Psoas muscle (tissue), 8 donors: ENCODE results near the gene PCDH12. TPM values are rescaled to one million over a fixed set of nuclear protein-coding genes. Genes with fewer than 3 reads are reported as not detected.

Experiments used
- ATAC-seq, 4 donors: fragments of 200-7000 bp; cut with Tn5 transposase; one replicate each; pipeline ENCODE4 v1.9.1; 2020; ENCODE audit warnings: moderate library complexity in 3 of 4, mild to moderate bottlenecking in 2 of 4
- DNase-seq, 2 donors: peaks; one replicate each; pipeline ENCODE4 v3.0.0-alpha.2; 2020
- H3K27ac ChIP-seq: fragments of 200-600 bp; one replicate; pipeline ENCODE4 v1.8.0; 2022
- H3K27me3 ChIP-seq, 3 donors: fragments of 200-600 bp in 1 of 3; one replicate each; pipeline versions ENCODE4 v1.6.1 to v1.8.0; 2013 to 2022; ENCODE audit warnings: low read length in 2 of 3, mild to moderate bottlenecking in 2 of 3, moderate library complexity in 1 of 3; ENCODE audit not compliant: insufficient read depth in 3 of 3
- H3K36me3 ChIP-seq, 2 donors: fragments of 200-600 bp in 1 of 2; one replicate each; pipeline versions ENCODE4 v1.6.1 to v1.8.0; 2013 to 2022; ENCODE audit warnings: low read depth in 1 of 2, mild to moderate bottlenecking in 1 of 2, moderate library complexity in 1 of 2; ENCODE audit not compliant: insufficient read depth in 1 of 2
- H3K4me1 ChIP-seq: fragments of 200-600 bp; one replicate; pipeline ENCODE4 v1.8.0; 2022
- H3K4me3 ChIP-seq: fragments of 200-600 bp; one replicate; pipeline ENCODE4 v1.8.0; 2022; ENCODE audit warnings: mild to moderate bottlenecking
- H3K9me3 ChIP-seq: fragments of 200-600 bp; one replicate; pipeline ENCODE4 v1.8.0; 2022
- CTCF ChIP-seq: fragments of 200-600 bp; IDR thresholded peaks from one replicate; pipeline ENCODE4 v1.8.0; 2022; ENCODE audit warnings: antibody characterized with exemption
- WGBS, 3 donors: extraction: QIAGEN DNeasy Blood & Tissue Kit; methylation state at CpG; one replicate each; pipeline versions ENCODE4 v1.1.6 to v1.1.7; 2013; 5-methylcytosine and 5-hydroxymethylcytosine counted together
- intact Hi-C, 2 donors: fragments of 100-400 bp; cut with DNase I; formaldehyde crosslinking; loops; one replicate each; pipeline versions ENCODE4 v1.11.0 to v1.14.2; 2022
- polyA plus RNA-seq, 3 donors: library from polyadenylated mRNA; stranded (reverse); fragments of 200-250 nt; gene quantifications; one replicate each; pipeline ENCODE4 v1.2.3, GENCODE V29; 2013
- total RNA-seq, 4 donors: library from RNA; stranded (reverse); fragmentation: NEBNext Ultra II Directional in 2 of 4; extraction: Animal tissue kit (Norgen Biotek cat#: 25700) in 2 of 4; gene quantifications; one replicate each; pipeline versions ENCODE4 v1.2.1 to v1.2.4, GENCODE V29; 2021 to 2023
- donor health status: healthy with polysubstance abuse.
- donor health status: DM: no; HTN: no; CAD: no; lungs with moderate emphysema.
- donor health status: Bipolar disorder and iron deficiency.
- donor health status: healthy.
- donor health status: DM: yes; HTN: yes; CAD: no.
- donor health status: DM: no; HTN: no; CAD: no.
- donor health status: DM: no; HTN: no; CAD: no.
- donor health status: DM: yes; HTN: yes; CAD: no.

Gene PCDH12
- total and polyA plus RNA-seq, 7 donors: 1.4 to 6.0 (median 2.7) TPM

GRCh38 chr5:141969783-141970771 lies 12.1 kb upstream of the PCDH12 start:
- Histone ChIP-seq H3K4me3 (peak overlapping the region; percentile 87), H3K4me1 (peaks cover 27% of the 10 kb centered on the region), H3K9me3 (no peaks in the 10 kb centered on the region), H3K36me3 (peaks cover 6 to 39% of the 10 kb centered on the region in 2 donors), H3K27me3 (no peaks in the 10 kb centered on the region), H3K27ac (peak overlapping the region; percentile 98)
- no peak for TF ChIP-seq CTCF
- 78 to 79% (median 78%) methylated on average over 2 of the region's 2 CpGs for WGBS, 3 donors
- peak; percentile 30 to 63 (median 46) for ATAC-seq
- no peak for DNase-seq
- intact Hi-C loops: no loop called here

- no peaks in the 10 kb centered on the region for H3K27me3 ChIP-seq
- intact Hi-C loops: no loop called here
Observed at GRCh38 chr5:141968914-141969608, 11.1 kb upstream of the PCDH12 start, which contains the start of gene RNF14. RNF14 (plus strand) TSS chr5:141969105; CDS start chr5:141973589, 4,484 bp downstream.

GRCh38 chr5:141966963-141967333 lies 8.9 kb upstream of the PCDH12 start:
- TF ChIP-seq CTCF: no peak
- intact Hi-C loops: no loop called here
- WGBS, 3 donors: 98 to 100% (median 99%) methylated on average over 2 of the region's 2 CpGs
- Histone ChIP-seq H3K9me3 (no peaks in the 10 kb centered on the region), H3K4me1 (peaks cover 16% of the 10 kb centered on the region), H3K27ac (no peak overlapping the region), H3K27me3 (no peaks in the 10 kb centered on the region), H3K36me3 (peaks cover 0 to 7% of the 10 kb centered on the region in 2 donors), H3K4me3 (no peak overlapping the region)
- DNase-seq: no peak
- ATAC-seq: no peak

More at GRCh38 chr5:141968914-141969608, 11.1 kb upstream of the PCDH12 start, which contains the start of gene RNF14:
- DNase-seq (peak; percentile 95 to 97), ATAC-seq (peak; percentile 96 to 98 (median 97))
- H3K36me3 ChIP-seq: peaks cover 2 to 28% of the 10 kb centered on the region in 2 donors
- no peaks in the 10 kb centered on the region for H3K9me3 ChIP-seq
- WGBS, 3 donors: 0% methylated on average over 56 to 63 of the region's 63 CpGs
- H3K4me3 ChIP-seq: peak within 1 kb of the TSS; percentile 87
- H3K27ac ChIP-seq: peak within 1 kb of the TSS; percentile 98
- peaks cover 18% of the 10 kb centered on the region for H3K4me1 ChIP-seq
- peak; percentile 97 for TF ChIP-seq CTCF

GRCh38 chr5:141966275-141966962 lies 8.4 kb upstream of the PCDH12 start:
- no peak for ATAC-seq
- H3K27ac ChIP-seq: no peak overlapping the region
- no peak overlapping the region for H3K4me3 ChIP-seq
- no peaks in the 10 kb centered on the region for H3K27me3 ChIP-seq
- H3K4me1 ChIP-seq: peaks cover 16% of the 10 kb centered on the region
- WGBS, 3 donors: 86 to 96% (median 88%) methylated on average over 4 of the region's 4 CpGs
- no peaks in the 10 kb centered on the region for H3K9me3 ChIP-seq
- intact Hi-C loops: no loop called here
- DNase-seq: no peak
- H3K36me3 ChIP-seq: peaks cover 0 to 7% of the 10 kb centered on the region in 2 donors
- TF ChIP-seq CTCF: no peak
